ENCODE data around the gene ADGRF5. TPM values are rescaled to one million over a fixed set of nuclear protein-coding genes. Genes with fewer than 3 reads are reported as not detected.

Gene ADGRF5
- total RNA-seq, 1 donor from 2014 or later: 0.06 TPM

Other genes with a start within 250 kb of the ADGRF5 start
- gene TDRD6, start 234.1 kb downstream of the ADGRF5 start, total RNA-seq: 0.06 TPM in 1 of 2 replicates, not detected in the other
- 0.23 and 0.36 TPM in 2 replicates for gene PLA2G7, start 186.6 kb downstream of the ADGRF5 start, total RNA-seq
- gene ANKRD66, start 175.0 kb downstream of the ADGRF5 start, total RNA-seq: not detected in 2 replicates
- gene MEP1A, start 128.5 kb downstream of the ADGRF5 start, total RNA-seq: not detected in 2 replicates
- 18.7 and 24.4 TPM in 2 replicates for gene ADGRF1, start 120.4 kb upstream of the ADGRF5 start, total RNA-seq

Data from epithelial cell of proximal tubule (primary cell).